IMR-90 (cell line): ENCODE results near the gene SNRPD3. TPM values are rescaled to one million over a fixed set of nuclear protein-coding genes. Genes with fewer than 3 reads are reported as not detected.
A peak's percentile ranks its signal among the peaks of the same experiment; 100 is the strongest.

Source experiments
- ATAC-seq: fragments of 200-7000 bp; cut with Tn5 transposase; 2 replicates; pipeline ENCODE4 v1.9.1; 2020; ENCODE audit warnings: low read depth, mild to moderate bottlenecking, moderate library complexity
- BruUV-seq: library from RNA; stranded (reverse); fragments of 400-500 nt; replicated peaks from 2 replicates; lab custom pipeline; 2021; lab: Mats Ljungman, UMichigan
- CTCF ChIA-PET: fragments of 300-600 bp; formaldehyde crosslinking; extraction: SDS; loops from one replicate; lab custom pipeline; 2021; ENCODE audit warnings: antibody characterized with exemption; lab: Yijun Ruan, JAX
- POLR2A ChIA-PET: fragments of 300-600 bp; sonication (Branson Sonifier 250); formaldehyde crosslinking; loops from one replicate; lab custom pipeline; 2022; ENCODE audit warnings: antibody characterized with exemption; ENCODE audit not compliant: unreplicated experiment; lab: Charles Lee
- DNase-seq: peaks from one replicate; pipeline ENCODE4 v3.0.0; 2013
- H2AFZ ChIP-seq: replicated peaks from 2 replicates; pipeline ENCODE3; 2013; ENCODE audit warnings: low read length, mild to moderate bottlenecking; ENCODE audit not compliant: poor library complexity
- H2AK5ac ChIP-seq: 2 replicates; pipeline ENCODE4 v1.6.1; 2013; ENCODE audit warnings: low read depth, low read length, inconsistent platforms
- H2AK9ac ChIP-seq: replicated peaks from 2 replicates; pipeline ENCODE3; 2013; ENCODE audit warnings: mild to moderate bottlenecking, low read depth, low read length, moderate library complexity; ENCODE audit not compliant: poor library complexity
- H2BK120ac ChIP-seq: 2 replicates; pipeline ENCODE4 v1.6.1; 2013; ENCODE audit warnings: low read depth, low read length, inconsistent platforms
- H2BK15ac ChIP-seq: 3 replicates; pipeline ENCODE4 v1.6.1; 2013; ENCODE audit warnings: low read depth, low read length, inconsistent platforms
- H2BK20ac ChIP-seq: 2 replicates; pipeline ENCODE4 v1.6.1; 2013; ENCODE audit warnings: low read depth, mild to moderate bottlenecking, inconsistent platforms, low read length, moderate library complexity
- H2BK5ac ChIP-seq: 2 replicates; pipeline ENCODE4 v1.6.1; 2013; ENCODE audit warnings: mild to moderate bottlenecking, low read depth, low read length, inconsistent platforms; ENCODE audit not compliant: poor library complexity, severe bottlenecking
- H3K14ac ChIP-seq: replicated peaks from 2 replicates; pipeline ENCODE4 v1.6.1; 2013; ENCODE audit warnings: low read depth, low read length, inconsistent platforms
- H3K18ac ChIP-seq: 2 replicates; pipeline ENCODE4 v1.6.1; 2013; ENCODE audit warnings: low read depth, low read length, control low read depth
- H3K23ac ChIP-seq: 2 replicates; pipeline ENCODE4 v1.6.1; 2013; ENCODE audit warnings: low read depth, low read length, inconsistent platforms
- H3K27ac ChIP-seq: 2 replicates; pipeline ENCODE4 v1.5.1; 2013; ENCODE audit warnings: mild to moderate bottlenecking, control low read depth, low read length; ENCODE audit not compliant: insufficient read depth
- H3K27me3 ChIP-seq: 2 replicates; pipeline ENCODE4 v1.6.1; 2013; ENCODE audit warnings: low read length; ENCODE audit not compliant: control insufficient read depth, insufficient read depth
- H3K36me3 ChIP-seq: 2 replicates; pipeline ENCODE4 v1.6.1; 2013; ENCODE audit warnings: low read length, mixed read lengths; ENCODE audit not compliant: control insufficient read depth, insufficient read depth
- H3K4ac ChIP-seq: 2 replicates; pipeline ENCODE4 v1.6.1; 2013; ENCODE audit warnings: low read depth, low read length, inconsistent platforms
- H3K4me1 ChIP-seq: 2 replicates; pipeline ENCODE4 v1.6.1; 2013; ENCODE audit warnings: low read length, mixed read lengths; ENCODE audit not compliant: control insufficient read depth, insufficient read depth
- H3K4me2 ChIP-seq: 2 replicates; pipeline ENCODE4 v1.6.1; 2013; ENCODE audit warnings: low read depth, mild to moderate bottlenecking, control low read depth, low read length, moderate library complexity
- H3K4me3 ChIP-seq: 2 replicates; pipeline ENCODE4 v1.5.1; 2013; ENCODE audit warnings: low read depth, mild to moderate bottlenecking, control low read depth, low read length, moderate library complexity; ENCODE audit not compliant: insufficient read depth
- H3K56ac ChIP-seq: 2 replicates; pipeline ENCODE4 v1.6.1; 2013; ENCODE audit warnings: low read length, inconsistent platforms; ENCODE audit not compliant: insufficient read depth; ENCODE audit errors: extremely low read depth
- H3K79me1 ChIP-seq, 2 experiments: 2 replicates each; pipeline ENCODE4 v1.6.1; 2013; ENCODE audit warnings: low read length in 2 of 2, inconsistent platforms in 1 of 2, low read depth in 1 of 2
- H3K9ac ChIP-seq: 2 replicates; pipeline ENCODE4 v1.6.1; 2013; ENCODE audit warnings: low read depth, low read length, control low read depth
- H3K9me1 ChIP-seq: 2 replicates; pipeline ENCODE4 v1.6.1; 2013; ENCODE audit warnings: low read length, inconsistent platforms; ENCODE audit not compliant: insufficient read depth
- H3K9me3 ChIP-seq: 2 replicates; pipeline ENCODE4 v1.6.1; 2013; ENCODE audit warnings: low read length; ENCODE audit not compliant: control insufficient read depth, insufficient read depth
- H4K20me1 ChIP-seq: 2 replicates; pipeline ENCODE4 v1.6.1; 2013; ENCODE audit warnings: low read length, inconsistent platforms; ENCODE audit not compliant: insufficient read depth
- H4K5ac ChIP-seq: 2 replicates; pipeline ENCODE4 v1.6.1; 2013; ENCODE audit warnings: mild to moderate bottlenecking, low read depth, low read length, control low read depth
- H4K8ac ChIP-seq, 2 experiments: 2 replicates each; pipeline ENCODE4 v1.6.1; 2013; ENCODE audit warnings: low read depth in 2 of 2, low read length in 2 of 2, control low read depth in 1 of 2, inconsistent platforms in 1 of 2
- H4K91ac ChIP-seq: 2 replicates; pipeline ENCODE4 v1.6.1; 2013; ENCODE audit warnings: low read depth, low read length, inconsistent platforms; ENCODE audit not compliant: insufficient read depth
- BHLHE40 ChIP-seq: fragments of 150-350 bp; IDR thresholded peaks from 2 replicates; pipeline ENCODE4 v1.6.1; 2016; ENCODE audit warnings: mild to moderate bottlenecking, low read depth, low read length
- FOS ChIP-seq: fragments of 150-350 bp; IDR thresholded peaks from 2 replicates; pipeline ENCODE4 v1.6.1; 2016; ENCODE audit warnings: low read depth, low read length
- MXI1 ChIP-seq: IDR thresholded peaks from 2 replicates; pipeline ENCODE4 v1.6.1; 2012; ENCODE audit warnings: low read depth, mild to moderate bottlenecking, low read length, moderate library complexity, borderline replicate concordance
- NFE2L2 ChIP-seq: fragments of 150-350 bp; IDR thresholded peaks from 2 replicates; pipeline ENCODE4 v1.6.1; 2016; ENCODE audit warnings: low read depth, mild to moderate bottlenecking, low read length
- RFX5 ChIP-seq: IDR thresholded peaks from 2 replicates; pipeline ENCODE4 v1.8.0; 2012; ENCODE audit warnings: low read depth, mild to moderate bottlenecking, low read length, moderate library complexity
- WGBS, 2 experiments: methylation state at CpG; one replicate each; pipeline versions ENCODE4 v1.1.5 to v1.1.7; 2013; ENCODE audit warnings: missing lambda C conversion rate in 2 of 2; ENCODE audit not compliant: insufficient read length in 1 of 2; ENCODE audit errors: extremely low coverage in 2 of 2; 5-methylcytosine and 5-hydroxymethylcytosine counted together
- dilution Hi-C: fragments of 300-500 bp; cut with HindIII; formaldehyde crosslinking; loops from one replicate; pipeline ENCODE4 v1.14.3; 2018; ENCODE audit warnings: low sequenced_read_pairs; ENCODE audit not compliant: unreplicated experiment
- in situ Hi-C: fragments of 300-500 bp; cut with MboI; formaldehyde crosslinking; loops from 3 replicates; pipeline ENCODE4 v1.14.3; 2019; ENCODE audit warnings: low sequenced_read_pairs, inconsistent platforms, mixed read lengths
- intact Hi-C: fragments of 100-400 bp; cut with micrococcal nuclease; formaldehyde crosslinking; loops from 2 replicates; pipeline ENCODE4 v1.10.0; 2022
- polyA plus RNA-seq, 3 experiments: library from polyadenylated mRNA; depleted of rRNA; stranded (reverse); fragments of >200 nt; gene quantifications; 2 replicates each; pipeline ENCODE4 v1.2.3, GENCODE V29; 2012; ENCODE audit warnings: low replicate concordance in 1 of 3
- total RNA-seq: library from RNA; depleted of rRNA; stranded (reverse); fragments of >200 nt; gene quantifications from 2 replicates; pipeline ENCODE4 v1.2.3, GENCODE V29; 2012

Gene SNRPD3
- total and polyA plus RNA-seq, 2 of the 4 experiments (the other 2 are of a cell fraction) = 158 to 283 TPM

DNA sequence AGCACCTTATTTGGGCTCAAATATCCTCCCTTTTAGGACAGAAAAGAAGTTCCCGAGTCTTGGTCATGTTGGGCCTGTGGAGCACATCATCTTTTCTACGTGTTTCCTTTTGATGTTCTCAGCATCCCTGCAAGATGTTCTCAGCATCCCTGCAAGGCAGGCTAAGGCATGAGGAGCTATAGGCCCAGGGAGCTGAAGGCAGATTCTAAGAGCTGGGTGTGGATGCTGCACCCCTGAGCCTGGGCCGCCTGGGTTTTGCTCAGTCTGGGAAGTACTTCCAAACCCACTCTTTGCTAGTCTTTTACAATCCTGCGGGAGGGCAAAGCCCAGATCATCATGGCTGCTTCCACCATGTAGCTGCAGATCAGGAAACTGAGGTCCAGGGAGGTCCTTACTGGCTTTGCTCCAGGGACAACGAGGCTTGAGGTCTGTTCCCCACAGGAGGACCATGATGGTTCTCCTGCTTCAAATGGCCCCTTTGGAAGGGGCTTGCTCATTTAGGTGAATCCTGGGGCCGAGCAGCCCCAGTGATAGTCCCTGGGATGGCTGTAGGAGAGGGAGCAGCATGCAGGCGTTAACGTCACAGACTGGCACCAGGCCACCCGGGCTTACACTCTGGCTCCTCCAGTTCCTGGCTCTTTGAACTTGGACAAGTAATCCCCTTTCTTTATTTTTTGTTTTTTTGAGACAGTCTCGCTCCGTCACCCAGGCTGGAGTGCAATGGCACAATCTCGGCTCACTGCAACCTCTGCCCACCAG lies 26.4 kb downstream of the SNRPD3 start:
- no TSS peak for BruUV-seq
- no peak overlapping the region for H2AK9ac ChIP-seq

More for the DNA sequence above, 26.4 kb downstream of the SNRPD3 start:
- Histone ChIP-seq H2AK5ac (peak overlapping the region; percentile 2; the same call in 1 of the 2 replicates), H2BK15ac (no peak overlapping the region), H3K27me3 (no peaks in the 10 kb centered on the region), H3K4me1 (peaks cover 25% of the 10 kb centered on the region), H3K9ac (no peak overlapping the region), H2BK5ac (no peak overlapping the region), H3K36me3 (peaks cover 15% of the 10 kb centered on the region; the same call in 1 of the 2 replicates), H2BK20ac (no peak overlapping the region), H4K8ac (no peak overlapping the region), H4K91ac (no peak overlapping the region), H3K4me3 (no peak overlapping the region), H3K79me1 (no peaks in the 10 kb centered on the region), H3K18ac (no peak overlapping the region), H3K4ac (no peak overlapping the region), H3K23ac (no peak overlapping the region), H4K5ac (no peak overlapping the region), H2AFZ (no peak overlapping the region), H3K56ac (no peak overlapping the region), H3K27ac (no peak overlapping the region), H3K4me2 (no peak overlapping the region), H3K14ac (no peak overlapping the region), H2BK120ac (no peak overlapping the region), H3K9me3 (no peaks in the 10 kb centered on the region), H3K9me1 (peaks cover 20% of the 10 kb centered on the region), H4K20me1 (peaks cover 4% of the 10 kb centered on the region; the same call in 1 of the 2 replicates)
- 80% methylated on average over 2 of the region's 12 CpGs; no CpG with 5 or more reads in 1 of the 2 experiments for WGBS, 2 experiments
- dilution Hi-C loops = no loop called here
- ATAC-seq = no peak
- ChIA-PET CTCF (interaction anchor here (0.6 kb wide), 1 partner anchor 117 kb away, joined by 4 read pairs; no protein-coding TSS in a partner anchor), POLR2A (no interaction called here)
- TF ChIP-seq MXI1 = no peak
- TF ChIP-seq BHLHE40 = no peak
- no peak for TF ChIP-seq RFX5
- TF ChIP-seq FOS = no peak
- TF ChIP-seq NFE2L2 = no peak
- in situ Hi-C loops = no loop called here
- intact Hi-C loops = no loop called here
- DNase-seq = no peak
